ENCODE data around the gene CAP2.

CAP2 gene, protein sequence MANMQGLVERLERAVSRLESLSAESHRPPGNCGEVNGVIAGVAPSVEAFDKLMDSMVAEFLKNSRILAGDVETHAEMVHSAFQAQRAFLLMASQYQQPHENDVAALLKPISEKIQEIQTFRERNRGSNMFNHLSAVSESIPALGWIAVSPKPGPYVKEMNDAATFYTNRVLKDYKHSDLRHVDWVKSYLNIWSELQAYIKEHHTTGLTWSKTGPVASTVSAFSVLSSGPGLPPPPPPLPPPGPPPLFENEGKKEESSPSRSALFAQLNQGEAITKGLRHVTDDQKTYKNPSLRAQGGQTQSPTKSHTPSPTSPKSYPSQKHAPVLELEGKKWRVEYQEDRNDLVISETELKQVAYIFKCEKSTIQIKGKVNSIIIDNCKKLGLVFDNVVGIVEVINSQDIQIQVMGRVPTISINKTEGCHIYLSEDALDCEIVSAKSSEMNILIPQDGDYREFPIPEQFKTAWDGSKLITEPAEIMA

DNA sequence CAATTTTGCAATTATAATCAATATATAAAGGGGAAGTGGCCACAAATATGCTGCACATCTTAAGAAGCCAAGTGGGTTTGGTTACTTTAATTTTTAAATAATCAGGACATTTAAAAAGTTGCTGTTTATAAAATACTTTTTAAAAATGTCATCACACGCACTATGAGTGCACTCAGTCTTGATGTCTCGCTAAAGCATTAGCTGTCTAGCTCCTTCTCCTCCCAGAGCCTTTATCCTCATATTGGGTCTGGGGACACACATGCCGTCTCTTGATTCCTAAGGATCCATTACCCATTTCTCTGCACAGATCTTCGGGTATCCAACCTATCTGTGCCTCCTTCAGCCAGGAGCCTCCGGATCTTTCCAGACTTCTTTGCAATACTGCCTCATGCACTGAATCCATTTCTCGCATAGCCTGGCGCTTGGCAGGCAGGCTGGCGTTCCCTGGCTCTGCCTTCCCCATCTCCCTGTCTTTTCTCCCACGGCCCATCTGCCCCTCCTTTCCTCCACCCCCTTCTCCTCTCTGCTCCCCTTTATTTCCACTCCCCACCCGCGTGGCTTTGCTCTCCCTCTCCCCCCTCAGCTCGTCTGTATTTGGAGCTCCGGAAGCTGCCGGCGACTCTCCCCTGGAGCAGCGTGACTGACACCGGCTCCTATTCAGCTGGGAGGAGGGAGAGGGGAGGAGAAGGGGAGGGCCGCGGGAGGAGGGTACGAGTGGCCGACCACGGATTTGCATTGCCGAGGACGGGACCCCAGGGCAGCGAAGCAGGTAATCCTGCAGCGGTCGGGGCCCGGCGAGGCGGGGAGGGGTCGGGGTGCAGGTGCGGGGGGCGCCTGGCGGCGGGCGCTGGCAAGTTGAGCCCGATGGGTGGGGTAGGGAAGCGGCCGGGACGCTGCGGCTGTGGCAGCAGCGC lies at the start of gene CAP2:
TSS of gene CAP2 (plus strand) at position 618 of the 914 bp plus-strand sequence. CDS start 27,961 bp downstream, outside the sequence.
- Histone ChIP-seq H3K36me3 (ENCODE audit: insufficient read depth, insufficient read length, low read length) (peaks cover 12% of the 10 kb centered on the region), H3K9me3 (ENCODE audit: insufficient read depth, low read length) (peaks cover 18% of the 10 kb centered on the region), H3K4me1 (ENCODE audit: insufficient read depth, insufficient read length) (no peaks in the 10 kb centered on the region), H3K9ac (ENCODE audit: insufficient read length, low read depth) (peak within 1 kb of the TSS; percentile 76), H3K27me3 (ENCODE audit: insufficient read depth, insufficient read length) (no peaks in the 10 kb centered on the region), H3K4me3 (ENCODE audit: insufficient read length, low read depth) (peak within 1 kb of the TSS; percentile 52)
- peak; percentile 60 for DNase-seq (ENCODE audit: low read depth, low spot score)
- TF ChIP-seq SUZ12 (IDR thresholded peaks at IDR 0.05; ENCODE audit: extremely low read depth, insufficient read depth, insufficient read length) = no peak
- TF ChIP-seq ZNF274 (IDR thresholded peaks at IDR 0.05; ENCODE audit: low read depth, low read length) = no peak
- TF ChIP-seq YY1 (IDR thresholded peaks at IDR 0.05; ENCODE audit: insufficient read depth, insufficient read length) = no peak

DNA sequence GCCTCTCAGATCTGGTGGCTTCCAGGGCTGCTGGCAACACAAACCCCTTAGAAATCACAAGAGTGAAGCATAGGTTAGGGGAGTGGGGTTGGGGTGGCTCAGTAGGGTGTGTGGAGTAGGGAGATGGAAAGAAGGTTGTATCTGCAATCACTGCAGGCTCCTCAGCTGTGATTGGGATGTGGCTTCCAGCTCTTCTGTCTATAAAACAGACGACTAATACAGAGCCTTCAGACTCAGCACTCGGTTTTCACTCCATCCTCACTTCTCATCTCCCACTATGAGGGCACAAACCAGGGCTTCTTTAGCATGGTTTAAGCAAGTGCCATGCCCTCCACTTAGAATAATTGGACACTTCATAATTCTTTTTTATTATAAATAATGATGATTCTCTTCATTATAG lies 46.4 kb upstream of the CAP2 start:
- TF ChIP-seq YY1 (IDR thresholded peaks at IDR 0.05; ENCODE audit: insufficient read depth, insufficient read length) (no peak), SUZ12 (IDR thresholded peaks at IDR 0.05; ENCODE audit: extremely low read depth, insufficient read depth, insufficient read length) (no peak), ZNF274 (IDR thresholded peaks at IDR 0.05; ENCODE audit: low read depth, low read length) (no peak)
- H3K4me1 ChIP-seq (ENCODE audit: insufficient read depth, insufficient read length) = no peaks in the 10 kb centered on the region
- H3K9me3 ChIP-seq (ENCODE audit: insufficient read depth, low read length) = no peaks in the 10 kb centered on the region
- H3K27me3 ChIP-seq (ENCODE audit: insufficient read depth, insufficient read length) = no peaks in the 10 kb centered on the region
- no peak for DNase-seq (ENCODE audit: low read depth, low spot score)
- H3K4me3 ChIP-seq (ENCODE audit: insufficient read length, low read depth) = no peak overlapping the region
- no peak overlapping the region for H3K9ac ChIP-seq (ENCODE audit: insufficient read length, low read depth)
- H3K36me3 ChIP-seq (ENCODE audit: insufficient read depth, insufficient read length, low read length) = no peaks in the 10 kb centered on the region

DNA sequence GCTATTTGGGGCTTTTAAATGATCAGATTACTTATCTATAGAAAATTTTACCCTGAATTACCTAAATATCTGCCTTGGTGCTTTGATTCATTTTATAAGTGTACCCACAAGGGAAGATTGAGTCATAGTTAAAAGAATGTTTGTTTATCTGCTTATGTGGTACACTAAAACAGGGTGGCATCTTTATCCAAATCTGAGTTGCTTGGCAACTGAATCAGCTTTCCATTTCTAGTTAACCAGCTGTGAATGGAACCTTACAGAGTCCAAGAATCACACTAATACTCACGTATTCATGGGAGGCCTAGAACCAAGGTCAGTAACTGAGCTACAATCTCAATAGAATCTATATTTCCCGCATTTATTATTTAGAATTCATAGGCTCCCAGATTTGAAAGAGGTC lies 44.0 kb upstream of the CAP2 start:
- H3K27me3 ChIP-seq (ENCODE audit: insufficient read depth, insufficient read length) = no peaks in the 10 kb centered on the region
- DNase-seq (ENCODE audit: low read depth, low spot score) = no peak
- H3K4me1 ChIP-seq (ENCODE audit: insufficient read depth, insufficient read length) = no peaks in the 10 kb centered on the region
- no peaks in the 10 kb centered on the region for H3K36me3 ChIP-seq (ENCODE audit: insufficient read depth, insufficient read length, low read length)
- no peaks in the 10 kb centered on the region for H3K9me3 ChIP-seq (ENCODE audit: insufficient read depth, low read length)
- no peak overlapping the region for H3K9ac ChIP-seq (ENCODE audit: insufficient read length, low read depth)
- no peak for TF ChIP-seq ZNF274 (IDR thresholded peaks at IDR 0.05; ENCODE audit: low read depth, low read length)
- TF ChIP-seq YY1 (IDR thresholded peaks at IDR 0.05; ENCODE audit: insufficient read depth, insufficient read length) = no peak
- TF ChIP-seq SUZ12 (IDR thresholded peaks at IDR 0.05; ENCODE audit: extremely low read depth, insufficient read depth, insufficient read length) = no peak
- H3K4me3 ChIP-seq (ENCODE audit: insufficient read length, low read depth) = no peak overlapping the region

DNA sequence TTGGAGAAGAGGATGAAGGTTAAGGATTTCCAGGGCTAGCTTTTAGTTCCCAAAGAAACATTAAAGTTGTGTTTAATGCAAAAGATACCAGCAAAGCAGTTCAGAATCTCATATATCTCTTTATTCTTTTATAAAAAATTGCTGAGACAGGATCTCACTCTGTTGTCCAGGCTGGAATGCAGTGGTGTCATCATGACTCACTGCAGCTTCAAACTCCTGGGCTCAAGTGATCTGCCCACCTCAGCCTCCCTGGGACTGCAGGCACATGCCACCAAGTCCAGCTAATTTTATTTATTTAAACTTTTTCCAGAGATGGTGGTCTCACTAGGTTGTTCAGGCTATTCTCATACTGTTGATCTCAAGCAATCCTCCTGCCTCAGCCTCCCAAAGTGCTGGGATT lies 41.1 kb upstream of the CAP2 start:
- Histone ChIP-seq H3K4me3 (ENCODE audit: insufficient read length, low read depth) (no peak overlapping the region), H3K27me3 (ENCODE audit: insufficient read depth, insufficient read length) (no peaks in the 10 kb centered on the region), H3K4me1 (ENCODE audit: insufficient read depth, insufficient read length) (no peaks in the 10 kb centered on the region), H3K9ac (ENCODE audit: insufficient read length, low read depth) (no peak overlapping the region), H3K9me3 (ENCODE audit: insufficient read depth, low read length) (no peaks in the 10 kb centered on the region), H3K36me3 (ENCODE audit: insufficient read depth, insufficient read length, low read length) (no peaks in the 10 kb centered on the region)
- TF ChIP-seq SUZ12 (IDR thresholded peaks at IDR 0.05; ENCODE audit: extremely low read depth, insufficient read depth, insufficient read length) = no peak
- DNase-seq (ENCODE audit: low read depth, low spot score) = no peak

DNA sequence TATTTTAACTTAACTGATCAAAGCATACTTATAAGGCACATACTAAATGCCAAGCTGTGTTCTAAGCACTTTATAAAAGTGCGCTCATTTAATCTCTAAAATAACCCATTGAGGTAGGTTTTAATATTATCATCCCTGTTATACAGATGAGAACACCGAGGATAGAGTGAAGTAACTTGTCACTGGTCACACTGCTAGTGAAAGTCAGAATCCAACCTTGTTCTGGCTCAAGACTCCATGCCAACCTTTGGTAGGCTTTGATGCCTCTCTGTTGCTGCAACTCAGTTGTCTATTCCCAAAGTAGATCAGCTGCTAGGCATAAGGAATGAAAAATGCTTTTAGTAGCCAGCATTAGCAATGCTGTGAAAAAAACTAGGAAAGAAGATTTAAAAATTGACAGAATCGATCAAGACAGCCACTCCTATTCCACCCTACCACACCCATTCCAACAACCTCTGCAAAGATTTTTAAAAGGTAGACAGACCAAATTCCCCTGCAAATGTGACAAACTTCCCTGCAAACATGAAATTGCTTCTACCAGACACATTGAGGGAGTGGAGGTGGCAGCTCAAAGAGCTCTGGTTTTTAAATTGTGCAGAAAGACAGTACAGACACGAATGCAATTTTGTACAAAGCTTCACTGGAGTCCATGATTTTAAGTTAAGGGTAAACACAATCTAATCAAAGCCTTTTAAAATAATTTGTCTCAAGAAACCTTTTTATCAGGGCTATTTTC lies 39.8 kb upstream of the CAP2 start:
- Histone ChIP-seq H3K27me3 (ENCODE audit: insufficient read depth, insufficient read length) (no peaks in the 10 kb centered on the region), H3K4me1 (ENCODE audit: insufficient read depth, insufficient read length) (no peaks in the 10 kb centered on the region), H3K4me3 (ENCODE audit: insufficient read length, low read depth) (no peak overlapping the region), H3K9me3 (ENCODE audit: insufficient read depth, low read length) (no peaks in the 10 kb centered on the region), H3K36me3 (ENCODE audit: insufficient read depth, insufficient read length, low read length) (no peaks in the 10 kb centered on the region), H3K9ac (ENCODE audit: insufficient read length, low read depth) (no peak overlapping the region)
- DNase-seq (ENCODE audit: low read depth, low spot score) = no peak
- TF ChIP-seq ZNF274 (IDR thresholded peaks at IDR 0.05; ENCODE audit: low read depth, low read length) (no peak), YY1 (IDR thresholded peaks at IDR 0.05; ENCODE audit: insufficient read depth, insufficient read length) (no peak), SUZ12 (IDR thresholded peaks at IDR 0.05; ENCODE audit: extremely low read depth, insufficient read depth, insufficient read length) (no peak)

DNA sequence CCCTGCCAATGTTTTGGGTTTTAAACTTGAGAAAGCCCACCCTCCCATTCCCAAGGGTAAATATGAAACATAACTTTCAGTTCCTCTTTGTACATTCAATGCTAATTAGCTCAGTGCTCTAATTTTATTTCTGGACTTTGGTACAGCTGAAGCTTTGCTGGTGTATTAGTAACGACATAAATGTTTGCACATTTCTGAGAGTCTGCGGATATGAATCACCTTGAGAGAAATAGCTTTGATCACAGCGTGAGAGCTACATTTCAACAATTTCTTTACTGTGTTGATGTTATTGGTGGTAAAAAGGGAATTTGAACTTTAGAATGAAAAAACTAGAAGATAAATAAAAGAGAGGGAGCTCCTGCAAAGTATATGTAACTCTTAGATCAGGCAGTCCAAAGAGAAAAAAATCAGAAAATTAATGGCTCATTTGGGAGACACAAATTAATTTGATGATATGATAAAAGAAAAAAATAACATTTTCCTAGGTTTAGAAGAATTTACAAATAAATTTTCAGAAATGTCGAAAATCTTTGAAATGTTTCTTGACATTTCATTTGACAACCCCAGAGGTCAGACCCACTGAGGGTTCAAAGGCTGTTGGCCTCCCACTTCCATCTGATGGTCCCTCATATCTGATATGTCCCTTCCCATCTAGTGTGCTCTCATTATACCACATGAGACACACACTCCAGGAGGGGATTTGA lies 38.5 kb upstream of the CAP2 start:
- no peak overlapping the region for H3K4me3 ChIP-seq (ENCODE audit: insufficient read length, low read depth)
- no peak overlapping the region for H3K9ac ChIP-seq (ENCODE audit: insufficient read length, low read depth)
- H3K4me1 ChIP-seq (ENCODE audit: insufficient read depth, insufficient read length) = no peaks in the 10 kb centered on the region
- TF ChIP-seq ZNF274 (IDR thresholded peaks at IDR 0.05; ENCODE audit: low read depth, low read length) = no peak
- no peaks in the 10 kb centered on the region for H3K27me3 ChIP-seq (ENCODE audit: insufficient read depth, insufficient read length)
- no peaks in the 10 kb centered on the region for H3K9me3 ChIP-seq (ENCODE audit: insufficient read depth, low read length)
- H3K36me3 ChIP-seq (ENCODE audit: insufficient read depth, insufficient read length, low read length) = no peaks in the 10 kb centered on the region
- DNase-seq (ENCODE audit: low read depth, low spot score) = no peak
